Gastrocnemius medialis (tissue), 4 donors: Measurements from ENCODE around the gene RASGRP1. TPM values are rescaled to one million over a fixed set of nuclear protein-coding genes. Genes with fewer than 3 reads are reported as not detected.

Experiments used
- ATAC-seq, 2 donors: fragments of 150-250 bp; one replicate each; pipeline ENCODE4 v1.9.1; 2016
- DNase-seq, 2 donors: peaks; one replicate each; pipeline ENCODE4 v3.0.0-alpha.2; 2019
- H3K27ac ChIP-seq, 4 donors: fragments of 200-600 bp; sonication (generic); 1 replicate in 1 of 4; 2 replicates in 3 of 4; pipeline ENCODE4 v1.5.1; 2016 to 2018; ENCODE audit warnings: mild to moderate bottlenecking in 2 of 4, moderate library complexity in 1 of 4
- H3K27me3 ChIP-seq, 3 donors: fragments of 200-600 bp; sonication (generic) in 2 of 3; 1 replicate in 1 of 3; 2 replicates in 2 of 3; pipeline versions ENCODE4 v1.5.1 to v1.6.0; 2016 to 2019; ENCODE audit warnings: mild to moderate bottlenecking in 1 of 3, moderate library complexity in 1 of 3
- H3K36me3 ChIP-seq, 2 donors: fragments of 200-600 bp; sonication (generic) in 1 of 2; one replicate each; pipeline ENCODE4 v1.5.1; 2017 to 2018
- H3K4me1 ChIP-seq, 2 donors: fragments of 200-600 bp; sonication (generic) in 1 of 2; one replicate each; pipeline ENCODE4 v1.5.1; 2016 to 2017; ENCODE audit warnings: mild to moderate bottlenecking in 2 of 2
- H3K4me3 ChIP-seq, 4 donors: fragments of 200-600 bp; sonication (generic) in 3 of 4; 1 replicate in 1 of 4; 2 replicates in 3 of 4; pipeline ENCODE4 v1.5.1; 2016 to 2019; ENCODE audit warnings: mild to moderate bottlenecking in 2 of 4
- H3K9me3 ChIP-seq, 3 donors: fragments of 200-600 bp; sonication (generic) in 2 of 3; 1 replicate in 1 of 3; 2 replicates in 2 of 3; pipeline ENCODE4 v1.5.1; 2016 to 2019
- CTCF ChIP-seq, 5 experiments: fragments of 450-650 bp in 3 of 5; fragments of 200-600 bp in 2 of 5; sonication (generic) in 2 of 5; IDR thresholded peaks in 4 of 5; conservative IDR thresholded peaks in 1 of 5; 1 replicate in 4 of 5; 2 replicates in 1 of 5; pipeline ENCODE4 v1.5.1; 2016 to 2019; ENCODE audit warnings: antibody characterized with exemption in 5 of 5, mild to moderate bottlenecking in 3 of 5, moderate library complexity in 3 of 5
- POLR2A ChIP-seq, 2 donors: fragments of 450-650 bp; IDR thresholded peaks; one replicate each; pipeline ENCODE4 v1.6.1; 2017; ENCODE audit warnings: antibody characterized with exemption in 2 of 2, mild to moderate bottlenecking in 2 of 2, moderate library complexity in 2 of 2
- in situ Hi-C, 4 donors: fragments of 200-750 bp; cut with MboI; loops; one replicate each; pipeline versions ENCODE4 v1.15.0 to v1.8.0; 2017; ENCODE audit warnings: low sequenced_read_pairs in 4 of 4
- intact Hi-C: fragments of 100-400 bp; cut with DNase I; formaldehyde crosslinking; loops from one replicate; pipeline ENCODE4 v1.15.1; 2023; ENCODE audit warnings: low total_unique reads
- total RNA-seq, 4 donors: library from RNA; depleted of rRNA; stranded (reverse); fragments of >200 nt; gene quantifications; one replicate each; pipeline versions ENCODE4 v1.1.0 to v1.2.3, GENCODE V29; 2016

Gene RASGRP1
- total RNA-seq, 4 donors from 2014 or later, result 0.44 to 0.85 TPM; not detected in 2

DNA sequence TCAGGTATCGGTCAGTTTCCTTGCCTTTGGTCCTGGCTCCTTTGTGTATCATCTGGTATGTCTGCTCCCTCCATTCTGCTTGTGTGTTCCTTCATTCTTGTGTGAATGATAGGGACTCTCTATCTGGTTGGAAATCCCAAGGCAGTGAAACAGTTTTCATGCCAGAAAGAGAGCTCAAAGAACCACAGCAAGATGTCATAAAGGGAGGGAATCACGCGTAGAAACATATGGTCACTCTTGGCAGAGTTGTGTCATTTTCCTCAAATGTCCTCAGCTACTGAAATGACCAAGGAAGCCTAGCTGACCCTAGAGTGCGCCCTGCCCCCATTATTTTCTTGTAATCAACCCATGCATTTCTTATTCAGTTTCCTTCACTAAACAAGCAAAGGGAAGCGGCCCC, 48.0 kb downstream of the RASGRP1 start:
- ATAC-seq, result no peak
- TF ChIP-seq POLR2A (IDR thresholded peaks at IDR 0.05) (no peak), CTCF (IDR thresholded peaks at IDR 0.05 in 4 of 5, conservative IDR thresholded peaks at IDR 0.05 in 1 of 5) (no peak)
- Histone ChIP-seq H3K4me1 (no peaks in the 10 kb centered on the region), H3K27ac (no peak overlapping the region), H3K9me3 (no peaks in the 10 kb centered on the region), H3K36me3 (no peaks in the 10 kb centered on the region), H3K27me3 (peaks cover 0 to 12% (median 0%) of the 10 kb centered on the region in 3 donors), H3K4me3 (no peak overlapping the region)
- no peak for DNase-seq
- in situ Hi-C loops (no loop called here), intact Hi-C loops (no loop called here)

GRCh38 chr15:38514601-38515000, 50.0 kb downstream of the RASGRP1 start:
- in situ Hi-C loops, result no loop called here
- Histone ChIP-seq H3K4me3 (no peak overlapping the region), H3K36me3 (no peaks in the 10 kb centered on the region), H3K4me1 (no peaks in the 10 kb centered on the region), H3K27me3 (peaks cover 0 to 10% (median 0%) of the 10 kb centered on the region in 3 donors), H3K9me3 (no peaks in the 10 kb centered on the region), H3K27ac (no peak overlapping the region)
- TF ChIP-seq CTCF (IDR thresholded peaks at IDR 0.05 in 4 of 5, conservative IDR thresholded peaks at IDR 0.05 in 1 of 5), result no peak
- no peak for TF ChIP-seq POLR2A (IDR thresholded peaks at IDR 0.05)
- DNase-seq (no peak), ATAC-seq (no peak)
- intact Hi-C loops, result no loop called here

GRCh38 chr15:38512901-38513300, 51.7 kb downstream of the RASGRP1 start:
- no peaks in the 10 kb centered on the region for H3K4me1 ChIP-seq
- no peak overlapping the region for H3K4me3 ChIP-seq
- DNase-seq (no peak), ATAC-seq (no peak)
- in situ Hi-C loops, result no loop called here
- TF ChIP-seq POLR2A (IDR thresholded peaks at IDR 0.05) (no peak), CTCF (IDR thresholded peaks at IDR 0.05 in 4 of 5, conservative IDR thresholded peaks at IDR 0.05 in 1 of 5) (no peak)
- H3K27ac ChIP-seq, result no peak overlapping the region
- H3K36me3 ChIP-seq, result no peaks in the 10 kb centered on the region
- intact Hi-C loops, result no loop called here
- H3K27me3 ChIP-seq, result peaks cover 0 to under 1% (median 0%) of the 10 kb centered on the region in 3 donors
- H3K9me3 ChIP-seq, result no peaks in the 10 kb centered on the region

DNA sequence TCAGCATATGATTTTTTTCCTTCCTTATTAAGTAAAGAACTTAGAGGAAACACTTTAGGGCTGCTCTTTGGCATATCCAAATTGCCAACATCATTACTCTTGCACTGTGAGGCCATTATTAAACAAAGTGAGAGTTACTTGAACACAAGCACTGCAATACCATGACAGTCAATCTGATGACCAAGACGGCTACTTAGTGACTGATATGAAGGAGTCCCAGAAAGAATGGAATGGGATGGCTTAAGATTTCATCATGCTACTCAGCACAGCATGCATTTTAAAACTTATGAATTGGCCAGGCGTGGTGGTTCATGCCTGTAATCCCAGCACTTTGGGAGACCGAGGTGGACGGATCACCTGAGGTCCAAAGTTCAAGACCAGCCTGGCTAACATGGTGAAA, 55.5 kb downstream of the RASGRP1 start:
- Histone ChIP-seq H3K4me1 (no peaks in the 10 kb centered on the region), H3K9me3 (no peaks in the 10 kb centered on the region), H3K4me3 (no peak overlapping the region), H3K27me3 (no peaks in the 10 kb centered on the region), H3K27ac (no peak overlapping the region), H3K36me3 (no peaks in the 10 kb centered on the region)
- DNase-seq (no peak), ATAC-seq (no peak)
- TF ChIP-seq CTCF (IDR thresholded peaks at IDR 0.05 in 4 of 5, conservative IDR thresholded peaks at IDR 0.05 in 1 of 5), result no peak
- TF ChIP-seq POLR2A (IDR thresholded peaks at IDR 0.05), result no peak
- in situ Hi-C loops (no loop called here), intact Hi-C loops (no loop called here)

- ATAC-seq, result no peak
Measured at GRCh38 chr15:38508647-38509046, 56.0 kb downstream of the RASGRP1 start.

More at GRCh38 chr15:38508647-38509046, 56.0 kb downstream of the RASGRP1 start:
- in situ Hi-C loops (no loop called here), intact Hi-C loops (no loop called here)
- no peak for DNase-seq
- Histone ChIP-seq H3K27me3 (no peaks in the 10 kb centered on the region), H3K27ac (no peak overlapping the region), H3K4me1 (no peaks in the 10 kb centered on the region), H3K9me3 (no peaks in the 10 kb centered on the region), H3K4me3 (no peak overlapping the region), H3K36me3 (no peaks in the 10 kb centered on the region)
- no peak for TF ChIP-seq CTCF (IDR thresholded peaks at IDR 0.05 in 4 of 5, conservative IDR thresholded peaks at IDR 0.05 in 1 of 5)
- no peak for TF ChIP-seq POLR2A (IDR thresholded peaks at IDR 0.05)
